ENCODE results near the gene POLR2E.

POLR2E gene

DNA sequence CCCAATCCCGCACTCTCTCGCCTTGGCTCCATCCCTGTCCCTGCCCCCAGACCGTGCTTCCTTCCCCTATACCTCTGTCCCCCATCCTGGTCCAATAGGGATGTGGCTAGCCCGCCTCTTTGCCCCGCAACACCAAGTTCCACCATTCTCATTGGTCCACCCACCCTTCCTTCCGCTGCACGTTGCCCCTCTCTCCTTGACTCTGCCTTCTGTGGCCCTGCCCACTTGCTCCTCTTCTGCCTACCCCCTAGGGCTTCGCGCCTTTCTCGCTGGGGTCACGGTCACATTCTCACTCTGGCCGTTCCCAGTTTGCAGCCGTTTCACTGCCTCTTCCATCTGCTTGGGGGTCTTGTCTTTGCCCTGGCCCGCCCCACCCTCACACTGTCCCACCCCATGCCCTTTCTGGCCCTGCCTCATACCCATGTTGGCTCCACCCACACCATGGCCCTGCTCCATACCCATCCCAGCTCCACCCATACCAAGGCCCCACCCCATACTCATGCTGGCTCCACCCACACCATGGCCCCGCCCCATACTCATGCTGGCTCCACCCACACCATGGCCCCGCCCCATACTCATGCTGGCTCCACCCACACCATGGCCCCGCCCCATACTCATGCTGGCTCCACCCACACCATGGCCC is 32.7 kb downstream of the POLR2E start:
- no peak for DNase-seq

DNA sequence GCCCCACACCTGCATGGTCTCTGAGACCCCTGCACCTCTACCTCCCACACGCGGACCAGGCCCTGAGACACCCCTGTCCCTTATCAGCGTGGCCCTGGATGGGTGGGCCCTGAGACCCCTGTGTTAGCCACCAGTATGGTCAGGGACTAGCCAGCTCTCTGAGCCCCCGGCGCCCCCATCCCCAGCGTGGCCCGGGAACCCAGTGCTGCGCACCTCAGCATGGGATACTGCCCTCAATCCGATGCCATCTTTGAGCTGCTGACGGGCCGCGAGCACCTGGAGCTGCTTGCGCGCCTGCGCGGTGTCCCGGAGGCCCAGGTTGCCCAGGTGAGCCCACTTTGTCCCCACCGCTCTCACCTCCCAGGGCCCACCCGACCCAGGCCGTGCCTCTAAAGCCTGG is 33.2 kb downstream of the POLR2E start:
- DNase-seq, result no peak

DNA sequence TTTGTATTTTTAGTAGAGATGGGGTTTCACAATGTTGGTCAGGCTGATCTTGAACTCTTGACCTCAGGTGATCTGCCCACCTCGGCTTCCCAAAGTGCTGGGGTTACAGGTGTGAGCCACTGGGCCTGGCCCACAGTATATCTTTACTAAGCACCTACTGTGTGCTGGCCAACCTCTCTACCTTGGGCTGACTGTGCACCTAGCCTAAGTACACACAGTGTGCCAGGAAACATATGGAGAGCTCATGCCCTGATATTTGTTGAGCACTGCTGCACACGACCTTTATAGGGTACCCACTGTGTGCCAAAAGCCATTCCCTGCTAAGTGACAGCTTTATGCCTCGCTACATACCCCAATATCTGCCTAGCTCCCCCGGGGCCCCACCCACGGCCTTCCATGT is 34.5 kb downstream of the POLR2E start:
- no peak for DNase-seq

DNA sequence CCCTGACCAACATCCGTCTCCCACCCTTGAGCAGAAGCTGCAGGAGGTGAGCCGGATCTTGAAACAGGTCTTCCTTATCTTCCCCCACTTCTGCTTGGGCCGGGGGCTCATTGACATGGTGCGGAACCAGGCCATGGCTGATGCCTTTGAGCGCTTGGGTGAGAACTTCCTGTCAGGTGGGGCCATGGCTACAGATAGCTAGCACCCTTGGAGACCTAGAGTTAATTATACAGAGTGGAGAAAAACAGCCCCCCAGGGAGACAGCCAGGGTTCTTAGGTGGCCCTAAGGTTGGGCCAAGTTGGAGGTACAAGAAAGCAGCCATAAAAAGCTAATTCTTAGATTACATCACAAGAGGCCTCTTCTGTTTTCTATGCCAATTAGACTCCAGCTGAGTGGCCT is 37.1 kb downstream of the POLR2E start:
- DNase-seq, result no peak

DNA sequence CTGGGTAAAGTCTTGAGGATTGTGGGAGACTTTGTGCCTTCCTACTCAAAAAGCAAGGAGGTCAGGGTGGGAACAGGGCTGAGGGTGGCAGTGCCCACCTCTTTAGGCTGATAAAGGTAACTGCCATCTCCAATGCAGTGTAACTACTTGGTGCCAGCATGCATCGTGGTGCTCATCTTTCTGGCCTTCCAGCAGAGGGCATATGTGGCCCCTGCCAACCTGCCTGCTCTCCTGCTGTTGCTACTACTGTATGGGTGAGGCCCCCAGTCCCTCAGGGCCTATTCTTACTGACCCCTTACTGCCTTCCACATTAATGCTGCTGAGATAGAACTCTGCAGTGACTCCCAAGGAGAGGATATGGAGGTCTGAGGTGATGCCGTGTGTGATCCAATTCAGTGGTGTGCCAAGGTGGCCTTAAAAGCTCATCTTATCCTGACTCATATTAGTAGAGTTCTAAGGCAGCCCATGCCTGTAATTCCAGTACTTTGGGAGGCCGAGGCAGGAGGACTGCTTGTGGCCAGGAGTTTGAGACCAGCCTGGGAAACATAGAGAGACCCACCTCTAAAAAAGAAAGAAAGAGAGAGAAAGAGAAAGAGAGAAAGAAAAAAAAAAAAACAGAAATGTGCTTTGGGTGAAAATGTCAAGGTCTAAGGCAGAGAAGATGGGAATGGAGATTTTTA is 37.9 kb downstream of the POLR2E start:
- DNase-seq, result no peak

DNA sequence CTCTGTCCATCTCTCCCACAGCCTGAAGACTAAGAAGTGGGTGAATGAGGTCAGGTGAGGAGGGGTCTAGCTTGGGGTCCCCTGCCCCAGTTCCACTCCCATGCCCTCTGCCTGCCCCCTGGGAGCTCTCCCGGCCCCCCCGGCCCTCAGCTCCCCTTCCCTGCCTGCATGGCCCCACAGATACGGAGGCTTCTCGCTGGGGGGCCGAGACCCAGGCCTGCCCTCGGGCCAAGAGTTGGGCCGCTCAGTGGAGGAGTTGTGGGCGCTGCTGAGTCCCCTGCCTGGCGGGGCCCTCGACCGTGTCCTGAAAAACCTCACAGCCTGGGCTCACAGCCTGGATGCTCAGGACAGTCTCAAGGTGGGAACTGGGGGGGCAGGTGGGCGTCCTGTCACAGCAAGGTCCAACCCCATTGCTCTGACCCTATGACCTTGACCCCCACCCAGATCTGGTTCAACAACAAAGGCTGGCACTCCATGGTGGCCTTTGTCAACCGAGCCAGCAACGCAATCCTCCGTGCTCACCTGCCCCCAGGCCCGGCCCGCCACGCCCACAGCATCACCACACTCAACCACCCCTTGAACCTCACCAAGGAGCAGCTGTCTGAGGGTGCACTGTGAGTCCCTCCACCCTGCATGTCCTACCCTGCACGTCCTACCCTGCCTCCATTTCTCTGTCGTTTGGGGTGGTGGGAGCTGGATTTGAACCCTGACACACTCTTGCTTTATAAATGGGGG is 39.1 kb downstream of the POLR2E start:
- DNase-seq, result no peak

DNA sequence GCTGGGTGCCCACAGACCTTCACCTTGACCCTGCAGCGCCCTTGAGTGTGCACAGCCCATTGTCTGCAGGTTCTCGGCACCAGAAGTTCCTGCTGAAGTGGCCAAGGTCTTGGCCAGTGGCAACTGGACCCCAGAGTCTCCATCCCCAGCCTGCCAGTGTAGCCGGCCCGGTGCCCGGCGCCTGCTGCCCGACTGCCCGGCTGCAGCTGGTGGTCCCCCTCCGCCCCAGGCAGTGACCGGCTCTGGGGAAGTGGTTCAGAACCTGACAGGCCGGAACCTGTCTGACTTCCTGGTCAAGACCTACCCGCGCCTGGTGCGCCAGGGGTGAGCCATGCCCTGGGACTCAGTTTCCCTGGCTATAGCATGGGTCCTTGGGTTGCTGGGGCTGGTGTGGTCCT is 40.1 kb downstream of the POLR2E start:
- no peak for DNase-seq

DNA sequence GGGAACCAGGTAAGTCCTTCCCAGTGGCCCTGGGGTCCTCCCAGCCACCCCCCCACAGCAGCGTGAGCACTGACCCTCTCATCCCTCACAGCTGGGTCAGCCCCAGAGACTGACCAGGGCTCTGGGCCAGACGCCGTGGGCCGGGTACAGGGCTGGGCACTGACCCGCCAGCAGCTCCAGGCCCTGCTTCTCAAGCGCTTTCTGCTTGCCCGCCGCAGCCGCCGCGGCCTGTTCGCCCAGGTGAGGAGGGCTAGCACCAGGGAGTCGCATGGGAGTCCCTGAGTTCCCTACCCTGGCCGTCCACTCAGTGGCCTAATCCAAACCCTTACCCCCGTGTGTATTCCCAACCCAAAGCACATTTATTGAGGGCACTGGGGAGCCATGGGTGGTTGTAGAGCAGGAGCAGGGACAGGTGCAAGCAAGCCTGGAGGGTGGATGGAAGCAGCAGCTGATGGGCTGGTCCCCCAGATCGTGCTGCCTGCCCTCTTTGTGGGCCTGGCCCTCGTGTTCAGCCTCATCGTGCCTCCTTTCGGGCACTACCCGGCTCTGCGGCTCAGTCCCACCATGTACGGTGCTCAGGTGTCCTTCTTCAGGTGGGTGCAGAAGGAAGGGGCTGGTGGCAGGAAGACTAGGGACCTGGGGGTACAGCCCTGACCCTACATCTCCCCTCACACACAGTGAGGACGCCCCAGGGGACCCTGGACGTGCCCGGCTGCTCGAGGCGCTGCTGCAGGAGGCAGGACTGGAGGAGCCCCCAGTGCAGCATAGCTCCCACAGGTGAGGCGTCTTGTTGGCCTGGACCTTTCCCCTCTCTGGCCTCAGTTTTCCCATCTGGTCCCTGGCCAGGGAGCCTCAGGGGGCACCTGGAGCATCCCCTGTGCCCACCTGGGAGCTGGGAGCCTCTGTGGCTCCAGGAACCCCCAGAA is 40.8 kb downstream of the POLR2E start:
- no peak for DNase-seq

DNA sequence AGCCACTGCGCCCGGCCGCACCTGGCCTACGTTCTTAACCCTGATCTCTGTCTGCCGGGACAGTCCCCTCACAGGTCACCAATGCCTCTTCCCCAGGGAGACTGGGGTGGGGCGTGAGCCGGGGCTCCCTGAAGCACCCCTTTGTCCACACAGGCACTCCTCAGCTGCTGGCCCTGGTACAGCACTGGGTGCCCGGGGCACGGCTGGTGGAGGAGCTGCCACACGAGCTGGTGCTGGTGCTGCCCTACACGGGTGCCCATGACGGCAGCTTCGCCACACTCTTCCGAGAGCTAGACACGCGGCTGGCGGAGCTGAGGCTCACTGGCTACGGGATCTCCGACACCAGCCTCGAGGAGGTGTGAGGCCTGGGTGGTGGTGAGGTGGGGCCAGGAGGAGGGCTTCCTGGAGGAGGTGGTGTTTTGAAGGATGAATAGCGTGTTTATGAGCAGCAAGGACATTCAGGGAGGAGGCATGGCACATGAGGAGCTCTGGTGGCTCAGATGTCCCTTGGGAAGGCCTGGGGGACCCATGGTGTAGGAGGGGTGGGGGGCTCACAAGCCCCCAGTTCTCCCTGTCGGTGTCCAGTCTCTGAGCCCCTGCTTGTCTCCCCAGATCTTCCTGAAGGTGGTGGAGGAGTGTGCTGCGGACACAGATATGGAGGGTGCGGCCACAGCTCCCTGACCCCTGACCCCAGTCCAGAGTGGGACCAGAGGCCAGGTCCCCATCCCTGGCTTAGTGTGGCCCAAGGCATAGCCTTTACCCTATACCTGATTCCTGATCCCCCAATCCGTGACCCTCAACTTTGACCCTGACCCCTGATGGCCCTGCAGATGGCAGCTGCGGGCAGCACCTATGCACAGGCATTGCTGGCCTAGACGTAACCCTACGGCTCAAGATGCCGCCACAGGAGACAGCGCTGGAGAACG is 41.7 kb downstream of the POLR2E start:
- no peak for DNase-seq

DNA sequence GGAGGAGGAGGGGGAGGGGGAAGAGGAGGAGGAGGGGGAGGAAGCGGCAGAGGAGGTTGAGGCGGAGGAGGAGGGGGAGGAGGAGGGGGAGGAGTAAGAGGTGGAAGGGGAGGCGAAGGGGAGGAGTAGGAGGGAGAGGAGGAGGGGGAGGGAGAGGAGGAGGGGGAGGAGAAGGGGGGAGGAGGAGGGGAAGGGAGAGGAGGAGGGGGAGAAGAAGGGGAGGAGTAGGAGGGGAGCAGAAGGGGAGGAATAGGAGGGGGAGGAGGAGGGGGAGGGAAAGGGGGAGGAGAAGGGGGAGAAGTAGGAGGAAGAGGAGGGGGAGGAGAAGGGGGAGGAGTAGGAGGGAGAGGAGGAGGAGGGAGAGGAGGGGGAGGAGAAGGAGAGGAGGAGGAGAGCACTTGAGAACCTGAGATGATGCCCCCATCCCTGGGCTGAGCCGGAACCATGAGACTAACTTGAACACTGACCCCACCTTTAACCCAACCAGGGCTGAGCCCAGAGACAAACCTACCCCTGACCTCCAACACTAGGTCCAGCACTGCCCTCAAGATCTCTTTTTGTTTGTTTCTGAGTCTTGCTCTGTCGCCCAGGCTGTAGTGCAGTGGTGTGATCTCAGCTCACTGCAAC is 42.7 kb downstream of the POLR2E start:
- no peak for DNase-seq

DNA sequence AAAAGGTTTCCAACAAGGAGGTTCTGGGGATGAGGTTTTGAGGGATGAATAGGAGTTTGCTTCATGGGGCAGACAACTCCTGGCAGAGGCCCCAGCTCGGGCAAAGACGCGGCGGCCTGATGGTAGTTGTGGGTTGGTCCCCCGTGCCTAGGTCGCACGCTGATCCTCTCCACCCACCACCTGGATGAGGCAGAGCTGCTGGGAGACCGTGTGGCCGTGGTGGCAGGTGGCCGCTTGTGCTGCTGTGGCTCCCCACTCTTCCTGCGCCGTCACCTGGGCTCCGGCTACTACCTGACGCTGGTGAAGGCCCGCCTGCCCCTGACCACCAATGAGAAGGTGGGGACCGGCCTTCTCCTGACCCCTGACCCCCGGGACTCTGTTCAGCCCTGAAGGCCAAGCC is 43.4 kb downstream of the POLR2E start:
- DNase-seq, result no peak

DNA sequence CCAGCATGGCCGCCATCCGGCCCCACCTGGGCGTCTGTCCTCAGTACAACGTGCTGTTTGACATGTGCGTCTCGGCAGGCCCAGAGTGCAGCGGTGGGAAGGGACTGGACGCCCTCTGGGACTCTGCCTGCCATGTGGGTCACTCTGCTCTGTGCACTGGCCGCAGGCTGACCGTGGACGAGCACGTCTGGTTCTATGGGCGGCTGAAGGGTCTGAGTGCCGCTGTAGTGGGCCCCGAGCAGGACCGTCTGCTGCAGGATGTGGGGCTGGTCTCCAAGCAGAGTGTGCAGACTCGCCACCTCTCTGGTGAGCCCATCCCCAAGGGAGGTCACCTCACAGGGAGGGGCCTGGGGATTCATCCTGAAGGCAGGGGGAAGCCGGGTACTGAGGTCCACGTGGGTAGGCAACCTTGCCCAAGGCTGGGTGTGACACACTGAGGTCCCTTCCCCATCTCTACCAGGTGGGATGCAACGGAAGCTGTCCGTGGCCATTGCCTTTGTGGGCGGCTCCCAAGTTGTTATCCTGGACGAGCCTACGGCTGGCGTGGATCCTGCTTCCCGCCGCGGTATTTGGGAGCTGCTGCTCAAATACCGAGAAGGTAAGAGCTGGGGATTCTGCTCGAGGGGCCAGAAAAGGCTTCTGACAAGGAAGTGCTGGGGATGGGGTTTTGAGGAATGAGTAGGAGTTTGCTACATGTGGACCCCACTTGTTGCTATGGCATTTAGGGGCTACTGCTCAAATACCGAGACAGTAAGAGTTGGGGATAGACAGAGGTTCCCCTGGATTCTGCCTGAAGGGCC is 44.0 kb downstream of the POLR2E start:
- DNase-seq, result no peak

DNA sequence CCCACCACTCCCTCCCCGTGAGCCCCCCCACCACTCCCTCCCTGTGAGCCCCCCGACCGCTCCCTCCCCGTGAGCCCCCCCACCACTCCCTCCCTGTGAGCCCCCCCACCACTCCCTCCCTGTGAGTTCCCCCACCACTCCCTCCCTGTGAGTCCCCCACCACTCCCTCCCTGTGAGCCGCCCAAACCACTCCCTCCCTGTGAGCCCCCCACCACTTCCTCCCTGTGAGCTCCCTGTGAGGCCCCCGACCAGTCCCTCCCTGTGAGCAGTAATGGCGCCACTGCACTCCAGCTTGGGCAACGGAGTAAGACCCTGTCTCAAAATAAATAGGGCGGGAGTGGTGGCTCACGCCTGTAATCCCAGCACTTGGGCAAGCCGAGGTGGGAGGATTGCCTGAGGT is 45.4 kb downstream of the POLR2E start:
- no peak for DNase-seq

DNA sequence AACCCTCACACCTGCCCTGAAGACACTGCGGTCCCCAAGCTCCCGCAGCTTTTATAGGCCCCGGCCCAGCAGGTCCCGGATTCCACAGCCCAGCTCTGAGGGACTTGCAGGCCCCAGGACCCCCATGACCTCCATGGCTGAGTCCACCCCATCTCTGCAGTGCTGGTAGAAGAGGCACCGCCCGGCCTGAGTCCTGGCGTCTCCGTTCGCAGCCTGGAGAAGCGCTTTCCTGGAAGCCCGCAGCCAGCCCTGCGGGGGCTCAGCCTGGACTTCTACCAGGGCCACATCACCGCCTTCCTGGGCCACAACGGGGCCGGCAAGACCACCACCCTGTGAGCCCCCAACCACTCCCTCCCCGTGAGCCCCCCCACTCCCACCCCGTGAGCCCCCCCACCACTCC is 46.1 kb downstream of the POLR2E start:
- no peak for DNase-seq

DNA sequence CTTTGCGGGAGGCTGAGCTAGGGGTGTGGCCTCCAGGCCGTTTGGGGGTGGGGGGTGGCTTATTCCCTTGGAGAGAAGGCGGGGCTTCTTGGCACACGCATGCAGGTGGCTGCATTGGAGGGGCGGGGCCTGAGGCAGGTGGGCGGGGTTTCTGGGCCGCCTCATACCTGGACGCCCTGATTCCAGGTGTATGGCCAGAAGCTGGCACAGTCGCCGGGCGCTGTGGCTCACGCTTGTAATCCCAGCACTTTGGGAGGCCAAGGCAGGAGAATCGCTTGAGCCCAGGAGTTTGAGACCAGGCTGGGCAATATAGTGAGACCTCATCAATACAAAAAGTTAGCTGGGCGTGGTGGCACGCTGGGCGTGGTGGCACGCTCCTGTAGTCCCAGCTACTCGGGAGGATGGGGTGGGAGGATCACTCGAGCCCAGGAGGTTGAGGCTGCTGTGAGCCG is 47.5 kb downstream of the POLR2E start:
- DNase-seq, result no peak

DNA sequence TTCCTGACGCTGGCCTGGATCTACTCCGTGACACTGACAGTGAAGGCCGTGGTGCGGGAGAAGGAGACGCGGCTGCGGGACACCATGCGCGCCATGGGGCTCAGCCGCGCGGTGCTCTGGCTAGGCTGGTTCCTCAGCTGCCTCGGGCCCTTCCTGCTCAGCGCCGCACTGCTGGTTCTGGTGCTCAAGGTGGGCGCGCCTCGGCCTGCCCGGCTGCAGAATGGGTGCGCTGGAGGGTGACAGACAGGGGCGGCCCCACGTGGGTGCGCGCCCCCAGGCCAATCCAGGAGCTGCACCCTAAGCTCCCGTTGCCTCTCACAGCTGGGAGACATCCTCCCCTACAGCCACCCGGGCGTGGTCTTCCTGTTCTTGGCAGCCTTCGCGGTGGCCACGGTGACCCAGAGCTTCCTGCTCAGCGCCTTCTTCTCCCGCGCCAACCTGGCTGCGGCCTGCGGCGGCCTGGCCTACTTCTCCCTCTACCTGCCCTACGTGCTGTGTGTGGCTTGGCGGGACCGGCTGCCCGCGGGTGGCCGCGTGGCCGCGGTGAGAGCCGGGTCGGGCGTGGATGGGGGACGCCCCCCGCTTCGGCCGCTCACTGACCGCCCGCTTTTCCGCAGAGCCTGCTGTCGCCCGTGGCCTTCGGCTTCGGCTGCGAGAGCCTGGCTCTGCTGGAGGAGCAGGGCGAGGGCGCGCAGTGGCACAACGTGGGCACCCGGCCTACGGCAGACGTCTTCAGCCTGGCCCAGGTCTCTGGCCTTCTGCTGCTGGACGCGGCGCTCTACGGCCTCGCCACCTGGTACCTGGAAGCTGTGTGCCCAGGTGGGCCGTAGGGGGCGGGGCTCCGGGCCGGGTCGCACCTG is 48.1 kb downstream of the POLR2E start:
- DNase-seq, result no peak

DNA sequence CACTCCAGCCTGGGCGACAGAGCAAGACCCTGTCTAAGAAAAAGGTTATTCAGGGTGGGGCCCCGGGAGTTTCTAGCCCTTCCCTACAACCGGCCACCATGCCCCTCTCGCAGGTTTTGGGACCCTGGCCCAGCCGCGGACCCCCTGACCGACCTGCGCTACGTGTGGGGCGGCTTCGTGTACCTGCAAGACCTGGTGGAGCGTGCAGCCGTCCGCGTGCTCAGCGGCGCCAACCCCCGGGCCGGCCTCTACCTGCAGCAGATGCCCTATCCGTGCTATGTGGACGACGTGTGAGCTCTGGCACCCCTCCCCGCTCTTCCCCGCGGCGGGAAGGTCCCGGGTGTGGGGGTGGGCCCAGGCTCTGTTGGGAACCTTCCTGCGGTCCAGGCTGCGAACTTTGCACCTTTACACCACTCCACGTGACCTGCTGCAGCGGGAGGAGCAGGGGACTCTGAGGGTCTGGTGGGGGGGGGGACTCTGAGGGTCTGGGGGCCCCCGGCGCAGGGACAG is 49.0 kb downstream of the POLR2E start:
- DNase-seq, result no peak

DNA sequence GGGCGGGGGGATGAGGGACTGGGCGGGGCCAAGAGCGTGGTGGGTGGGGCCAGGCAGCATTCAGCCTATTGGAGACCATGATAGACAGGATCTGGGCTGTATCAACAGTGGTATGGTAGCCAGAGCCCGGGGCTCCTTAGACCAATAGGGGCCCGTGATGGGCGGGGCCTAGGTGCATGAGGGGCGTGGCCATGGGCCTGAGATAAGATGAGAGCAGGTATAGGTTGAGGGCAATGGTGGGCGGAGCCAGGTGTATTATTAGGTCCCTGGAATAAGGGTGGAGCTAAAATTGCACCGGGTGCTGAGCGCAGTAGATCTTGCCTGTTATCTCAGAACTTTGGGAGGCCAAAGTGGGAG is 50.0 kb downstream of the POLR2E start:
- no peak for DNase-seq

Measured in activated gamma-delta T cell (primary cell).